Neural cell (in vitro differentiated cells): Measurements from ENCODE around the gene SAMM50. TPM values are rescaled to one million over a fixed set of nuclear protein-coding genes. Genes with fewer than 3 reads are reported as not detected.
A peak's percentile ranks its signal among the peaks of the same experiment; 100 is the strongest.

Experiments
- H2AFZ ChIP-seq: fragments of 200-600, 300-800 bp; sonication (generic), shearing (Covaris generic); 2 replicates; pipeline ENCODE4 v1.6.0; 2014; ENCODE audit warnings: low read depth, mild to moderate bottlenecking, antibody characterized with exemption, low read length, moderate library complexity
- H3F3A ChIP-seq: fragments of 200-600 bp; shearing (Covaris generic); 2 replicates; pipeline ENCODE4 v1.6.1; 2016; ENCODE audit warnings: mild to moderate bottlenecking, moderate library complexity, mixed read lengths, antibody characterized with exemption, low read length; ENCODE audit not compliant: insufficient read depth, poor library complexity, severe bottlenecking
- H3K27ac ChIP-seq: fragments of 200-600, 300-800 bp; sonication (generic), shearing (Covaris generic); 2 replicates; pipeline ENCODE4 v1.5.1; 2014; ENCODE audit warnings: mild to moderate bottlenecking, low read length, moderate library complexity
- H3K27me3 ChIP-seq: fragments of 300-800, 200-600 bp; sonication (generic), shearing (Covaris generic); 2 replicates; pipeline ENCODE4 v1.6.0; 2014; ENCODE audit warnings: mild to moderate bottlenecking, low read depth, low read length, moderate library complexity; ENCODE audit not compliant: insufficient read depth
- H3K36me3 ChIP-seq: fragments of 300-800, 200-600 bp; sonication (generic), shearing (Covaris generic); 2 replicates; pipeline ENCODE4 v1.5.1; 2014; ENCODE audit warnings: mild to moderate bottlenecking, antibody characterized with exemption, low read length, moderate library complexity; ENCODE audit not compliant: insufficient read depth
- H3K4me2 ChIP-seq: fragments of 300-800, 200-600 bp; sonication (generic), shearing (Covaris generic); 2 replicates; pipeline ENCODE4 v1.6.0; 2014; ENCODE audit warnings: mild to moderate bottlenecking, low read length
- H3K4me3 ChIP-seq: fragments of 300-800, 200-600 bp; sonication (generic), shearing (Covaris generic); 2 replicates; pipeline ENCODE4 v1.5.1; 2014; ENCODE audit warnings: mild to moderate bottlenecking, low read length, moderate library complexity
- H3K79me2 ChIP-seq: fragments of 200-600 bp; shearing (Covaris generic); replicated peaks from 2 replicates; pipeline ENCODE4 v1.6.0; 2014; ENCODE audit warnings: mild to moderate bottlenecking, low read length, moderate library complexity; ENCODE audit not compliant: insufficient read depth
- H3K9ac ChIP-seq: fragments of 300-800, 200-600 bp; sonication (generic), shearing (Covaris generic); 2 replicates; pipeline ENCODE4 v1.6.1; 2016; ENCODE audit warnings: mild to moderate bottlenecking, low read length, mixed read lengths
- H3K9me2 ChIP-seq: fragments of 200-600 bp; shearing (Covaris generic); 2 replicates; pipeline ENCODE4 v1.6.1; 2016; ENCODE audit warnings: mild to moderate bottlenecking, low read length, mixed read lengths; ENCODE audit not compliant: insufficient read depth
- H3K9me3 ChIP-seq: fragments of 200-600, 300-800 bp; sonication (generic), shearing (Covaris generic); 2 replicates; pipeline ENCODE4 v1.6.1; 2016; ENCODE audit warnings: mild to moderate bottlenecking, mixed run types, low read length, moderate library complexity, mixed read lengths
- H4K20me1 ChIP-seq: fragments of 200-600 bp; shearing (Covaris generic); 2 replicates; pipeline ENCODE4 v1.6.1; 2016; ENCODE audit warnings: mild to moderate bottlenecking, mixed run types; ENCODE audit not compliant: insufficient read depth
- EP300 ChIP-seq: fragments of 450-650 bp; conservative IDR thresholded peaks from 2 replicates; pipeline ENCODE4 v1.6.1; 2014; ENCODE audit warnings: antibody characterized with exemption, mild to moderate bottlenecking, moderate library complexity; ENCODE audit not compliant: poor library complexity, severe bottlenecking
- EZH2 ChIP-seq: fragments of 200-600, 300-800 bp; shearing (Covaris generic), sonication (generic); IDR thresholded peaks from 2 replicates; pipeline ENCODE4 v1.6.1; 2014; ENCODE audit warnings: antibody characterized with exemption, low read length, borderline replicate concordance, mild to moderate bottlenecking; ENCODE audit not compliant: insufficient read depth, poor library complexity, severe bottlenecking
- MXI1 ChIP-seq: fragments of 450-650 bp; conservative IDR thresholded peaks from 2 replicates; pipeline ENCODE4 v1.6.1; 2014; ENCODE audit warnings: antibody characterized with exemption, mild to moderate bottlenecking; ENCODE audit not compliant: poor library complexity, severe bottlenecking
- POLR2AphosphoS5 ChIP-seq: IDR thresholded peaks from 2 replicates; pipeline ENCODE4 v1.6.1; 2012
- RAD21 ChIP-seq: fragments of 450-650 bp; conservative IDR thresholded peaks from 2 replicates; pipeline ENCODE4 v1.6.1; 2014; ENCODE audit warnings: antibody characterized with exemption, mild to moderate bottlenecking, moderate library complexity
- SMC3 ChIP-seq: fragments of 450-650 bp; conservative IDR thresholded peaks from 2 replicates; pipeline ENCODE4 v1.6.1; 2014; ENCODE audit warnings: antibody characterized with exemption, mild to moderate bottlenecking, moderate library complexity; ENCODE audit not compliant: poor library complexity
- TAF1 ChIP-seq: IDR thresholded peaks from 2 replicates; pipeline ENCODE4 v1.6.1; 2012; ENCODE audit warnings: low read depth
- polyA plus RNA-seq: library from polyadenylated mRNA; depleted of rRNA; stranded (reverse); fragments of >200 nt; gene quantifications from 2 replicates; pipeline ENCODE4 v1.2.3, GENCODE V29; 2014
- TF ChIP-seq, protein P1 (sequence below): IDR thresholded peaks from 2 replicates; pipeline ENCODE4 v1.6.1; 2012; ENCODE audit warnings: borderline replicate concordance
- TF ChIP-seq, protein P2 (sequence below): fragments of 450-650 bp; IDR thresholded peaks from 2 replicates; pipeline ENCODE4 v1.5.1; 2014; ENCODE audit warnings: antibody characterized with exemption, mild to moderate bottlenecking, moderate library complexity; ENCODE audit not compliant: poor library complexity, severe bottlenecking

SAMM50 gene
- polyA plus RNA-seq, 1 donor from 2014 or later = 38.1 TPM

DNA sequence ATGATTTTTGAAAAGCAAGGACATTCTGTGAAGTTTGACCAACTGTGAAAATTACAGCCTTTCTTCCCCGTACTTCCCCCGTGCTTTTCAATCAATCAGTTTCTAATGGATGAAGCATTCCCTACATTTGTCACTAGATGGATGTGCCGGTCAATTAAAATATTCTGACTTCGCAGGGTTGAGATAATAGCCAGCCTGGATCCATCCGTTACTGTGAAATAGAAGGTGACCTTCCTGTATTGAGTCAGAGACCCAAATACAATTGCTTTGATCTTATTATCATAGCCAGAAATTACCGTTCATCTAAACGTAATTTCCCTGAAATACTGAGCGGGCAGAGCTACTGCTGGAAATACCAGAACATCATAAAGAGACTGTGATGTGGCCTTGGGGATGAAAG, 47.8 kb downstream of the SAMM50 start:
- no peaks in the 10 kb centered on the region for H4K20me1 ChIP-seq
- no peaks in the 10 kb centered on the region for H3K79me2 ChIP-seq
- no peaks in the 10 kb centered on the region for H3K9me2 ChIP-seq
- H3K27ac ChIP-seq = peak overlapping the region; percentile 72
- H3K4me2 ChIP-seq = no peak overlapping the region
- H3K27me3 ChIP-seq = no peaks in the 10 kb centered on the region
- H3F3A ChIP-seq = peaks cover 3% of the 10 kb centered on the region
- H2AFZ ChIP-seq = no peak overlapping the region
- H3K4me3 ChIP-seq = peak overlapping the region; percentile 35
- no peaks in the 10 kb centered on the region for H3K9me3 ChIP-seq
- no peak overlapping the region for H3K9ac ChIP-seq
- no peaks in the 10 kb centered on the region for H3K36me3 ChIP-seq
- TF ChIP-seq SMC3 (peak; percentile 44), RAD21 (peak; percentile 40), TAF1 (no peak)
- TF ChIP-seq, protein P1, sequence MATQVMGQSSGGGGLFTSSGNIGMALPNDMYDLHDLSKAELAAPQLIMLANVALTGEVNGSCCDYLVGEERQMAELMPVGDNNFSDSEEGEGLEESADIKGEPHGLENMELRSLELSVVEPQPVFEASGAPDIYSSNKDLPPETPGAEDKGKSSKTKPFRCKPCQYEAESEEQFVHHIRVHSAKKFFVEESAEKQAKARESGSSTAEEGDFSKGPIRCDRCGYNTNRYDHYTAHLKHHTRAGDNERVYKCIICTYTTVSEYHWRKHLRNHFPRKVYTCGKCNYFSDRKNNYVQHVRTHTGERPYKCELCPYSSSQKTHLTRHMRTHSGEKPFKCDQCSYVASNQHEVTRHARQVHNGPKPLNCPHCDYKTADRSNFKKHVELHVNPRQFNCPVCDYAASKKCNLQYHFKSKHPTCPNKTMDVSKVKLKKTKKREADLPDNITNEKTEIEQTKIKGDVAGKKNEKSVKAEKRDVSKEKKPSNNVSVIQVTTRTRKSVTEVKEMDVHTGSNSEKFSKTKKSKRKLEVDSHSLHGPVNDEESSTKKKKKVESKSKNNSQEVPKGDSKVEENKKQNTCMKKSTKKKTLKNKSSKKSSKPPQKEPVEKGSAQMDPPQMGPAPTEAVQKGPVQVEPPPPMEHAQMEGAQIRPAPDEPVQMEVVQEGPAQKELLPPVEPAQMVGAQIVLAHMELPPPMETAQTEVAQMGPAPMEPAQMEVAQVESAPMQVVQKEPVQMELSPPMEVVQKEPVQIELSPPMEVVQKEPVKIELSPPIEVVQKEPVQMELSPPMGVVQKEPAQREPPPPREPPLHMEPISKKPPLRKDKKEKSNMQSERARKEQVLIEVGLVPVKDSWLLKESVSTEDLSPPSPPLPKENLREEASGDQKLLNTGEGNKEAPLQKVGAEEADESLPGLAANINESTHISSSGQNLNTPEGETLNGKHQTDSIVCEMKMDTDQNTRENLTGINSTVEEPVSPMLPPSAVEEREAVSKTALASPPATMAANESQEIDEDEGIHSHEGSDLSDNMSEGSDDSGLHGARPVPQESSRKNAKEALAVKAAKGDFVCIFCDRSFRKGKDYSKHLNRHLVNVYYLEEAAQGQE = no peak
- TF ChIP-seq, protein P2, sequence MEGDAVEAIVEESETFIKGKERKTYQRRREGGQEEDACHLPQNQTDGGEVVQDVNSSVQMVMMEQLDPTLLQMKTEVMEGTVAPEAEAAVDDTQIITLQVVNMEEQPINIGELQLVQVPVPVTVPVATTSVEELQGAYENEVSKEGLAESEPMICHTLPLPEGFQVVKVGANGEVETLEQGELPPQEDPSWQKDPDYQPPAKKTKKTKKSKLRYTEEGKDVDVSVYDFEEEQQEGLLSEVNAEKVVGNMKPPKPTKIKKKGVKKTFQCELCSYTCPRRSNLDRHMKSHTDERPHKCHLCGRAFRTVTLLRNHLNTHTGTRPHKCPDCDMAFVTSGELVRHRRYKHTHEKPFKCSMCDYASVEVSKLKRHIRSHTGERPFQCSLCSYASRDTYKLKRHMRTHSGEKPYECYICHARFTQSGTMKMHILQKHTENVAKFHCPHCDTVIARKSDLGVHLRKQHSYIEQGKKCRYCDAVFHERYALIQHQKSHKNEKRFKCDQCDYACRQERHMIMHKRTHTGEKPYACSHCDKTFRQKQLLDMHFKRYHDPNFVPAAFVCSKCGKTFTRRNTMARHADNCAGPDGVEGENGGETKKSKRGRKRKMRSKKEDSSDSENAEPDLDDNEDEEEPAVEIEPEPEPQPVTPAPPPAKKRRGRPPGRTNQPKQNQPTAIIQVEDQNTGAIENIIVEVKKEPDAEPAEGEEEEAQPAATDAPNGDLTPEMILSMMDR = peak; percentile 34

DNA sequence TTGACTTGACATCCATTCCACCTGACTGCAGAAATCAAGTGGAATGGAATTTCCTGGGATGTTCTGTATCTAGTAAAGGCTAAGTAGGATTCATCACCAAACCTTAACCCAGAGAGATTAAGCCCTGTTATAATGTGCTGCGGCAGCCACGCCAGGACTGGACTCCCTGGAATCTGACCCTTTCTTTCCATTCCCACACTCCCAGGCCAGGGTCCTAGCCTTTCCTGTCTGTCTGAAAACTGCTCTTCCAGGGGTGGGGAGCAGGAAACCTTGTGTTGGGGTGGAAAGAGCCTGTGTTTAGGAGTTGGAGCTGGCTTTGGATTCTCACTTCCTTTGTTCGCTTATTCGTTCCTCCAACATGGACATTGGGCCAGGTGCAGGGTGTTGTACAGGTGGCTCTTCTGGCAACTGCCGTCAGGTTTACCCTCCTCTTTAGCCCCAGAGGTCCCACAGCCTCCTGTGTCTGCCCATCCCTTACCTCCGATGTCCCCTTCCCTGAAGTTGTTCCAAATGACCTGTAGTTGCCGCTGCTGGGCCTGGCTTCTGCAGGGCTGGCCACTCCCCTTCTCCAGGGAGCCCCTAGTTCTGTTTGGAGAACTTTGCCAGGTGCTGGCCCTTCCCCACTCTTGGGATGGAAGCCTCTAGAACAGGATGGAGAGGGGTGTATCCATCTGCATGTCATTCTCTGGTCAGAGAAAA, 48.3 kb downstream of the SAMM50 start:
- Histone ChIP-seq H3K79me2 (no peaks in the 10 kb centered on the region), H3K27me3 (no peaks in the 10 kb centered on the region), H3K27ac (peak overlapping the region; percentile 72), H3K4me2 (no peak overlapping the region), H3K9me3 (no peaks in the 10 kb centered on the region), H3F3A (peaks cover 3% of the 10 kb centered on the region), H2AFZ (no peak overlapping the region), H3K9ac (no peak overlapping the region), H3K4me3 (peak overlapping the region; percentile 35), H3K36me3 (no peaks in the 10 kb centered on the region), H4K20me1 (no peaks in the 10 kb centered on the region), H3K9me2 (no peaks in the 10 kb centered on the region)
- TF ChIP-seq EP300 = no peak
- TF ChIP-seq POLR2AphosphoS5 = no peak
- no peak for TF ChIP-seq EZH2
- TF ChIP-seq RAD21 = no peak
- no peak for TF ChIP-seq TAF1
- no peak for TF ChIP-seq MXI1
- no peak for TF ChIP-seq SMC3
- TF ChIP-seq, protein P1 = no peak
- TF ChIP-seq, protein P2 = no peak
